GM21423 (cell line): Measurements from ENCODE around the gene NCOR2.
"Not testable (repeated sequence)": the region's sequence is repeated elsewhere in the genome, so short reads cannot be mapped to it uniquely, and the experiment has no call there.

ENCODE experiments used
- ATAC-seq: cut with Tn5 transposase; IDR thresholded peaks from one replicate; pipeline ENCODE4 v1.9.1; 2021; ENCODE audit warnings: mild to moderate bottlenecking, moderate library complexity; ENCODE audit not compliant: unreplicated experiment

NCOR2 gene

DNA sequence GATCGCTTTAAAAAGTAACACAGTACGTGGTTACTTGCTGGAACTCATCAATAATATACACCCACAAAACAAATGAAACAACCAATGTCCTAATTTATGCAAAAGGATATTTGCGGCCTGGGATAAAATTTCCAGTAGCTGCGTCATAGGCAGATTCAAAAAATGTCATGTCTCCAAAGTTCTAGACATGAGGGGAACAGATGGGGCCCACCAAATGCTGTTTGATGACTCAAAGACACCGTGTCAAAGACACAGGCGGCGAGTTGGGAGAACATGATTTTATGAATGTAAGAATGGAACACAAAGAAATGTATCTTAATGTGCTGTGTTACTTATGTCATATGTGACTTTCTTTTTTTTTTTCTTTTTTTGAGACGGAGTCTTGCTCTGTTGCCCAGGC is 34.3 kb upstream of the NCOR2 start:
- ATAC-seq, result no peak

DNA sequence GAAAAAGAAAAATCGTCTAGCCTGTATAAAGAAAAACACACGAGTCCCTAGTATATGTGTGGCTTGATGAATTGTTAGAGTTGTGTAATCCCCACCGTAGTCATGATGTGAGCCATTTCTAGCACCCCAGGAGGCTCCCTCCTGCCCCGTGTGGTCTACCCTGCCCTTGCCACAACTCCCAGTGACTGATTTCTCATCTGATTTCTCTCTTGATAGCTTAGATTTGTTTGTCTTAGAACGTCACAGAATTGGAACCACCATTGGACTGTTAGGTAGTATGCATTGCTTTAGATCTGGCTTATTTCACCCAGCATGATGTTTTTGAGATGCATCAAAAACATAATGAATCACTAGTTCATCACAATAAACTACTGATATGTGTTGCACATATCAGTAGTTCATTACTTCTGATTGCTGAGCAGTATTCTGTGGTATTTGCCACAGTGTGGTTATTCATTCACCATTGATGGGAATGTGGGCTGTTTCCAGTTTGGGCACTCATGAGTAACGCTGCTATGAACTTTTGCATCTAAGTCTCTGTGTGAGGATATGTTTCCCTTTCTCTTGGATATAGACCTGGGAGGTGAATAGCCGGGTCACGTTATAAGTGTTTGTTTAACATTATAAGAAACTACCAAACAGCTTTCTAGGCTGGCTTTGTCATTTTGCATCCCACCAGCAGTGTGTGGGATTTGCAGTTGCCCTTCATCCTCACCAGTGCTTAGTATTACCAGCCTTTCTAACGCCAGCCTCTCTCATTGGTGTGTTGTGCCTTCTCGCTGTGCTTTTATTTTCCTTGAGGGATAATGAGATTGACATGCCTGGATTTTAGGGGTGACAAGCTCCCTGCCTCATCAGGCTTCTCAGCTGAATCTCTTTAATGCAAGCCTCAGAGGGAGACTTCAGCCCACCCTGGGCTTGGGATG is 31.9 kb upstream of the NCOR2 start:
- ATAC-seq, result no peak

DNA sequence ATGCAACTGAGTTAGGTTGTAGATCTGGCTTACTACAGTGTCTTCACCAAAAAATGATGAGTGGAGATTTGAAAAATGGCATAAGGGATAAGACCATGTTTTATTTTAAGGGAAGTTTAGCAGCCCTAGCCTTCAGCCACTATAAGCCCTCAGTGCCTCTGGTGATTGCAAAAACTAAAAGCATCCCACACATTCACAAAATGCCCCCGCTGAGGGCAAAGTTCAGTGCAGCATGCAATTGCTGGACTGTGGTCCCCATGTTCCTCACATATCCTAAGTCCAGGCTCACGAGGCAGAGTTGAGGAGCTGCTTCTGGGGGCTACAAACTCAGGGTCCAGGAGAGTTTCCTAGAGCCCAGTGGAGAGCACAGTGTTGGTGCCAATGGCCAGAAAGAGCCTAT is 29.6 kb upstream of the NCOR2 start:
- ATAC-seq, result no peak

DNA sequence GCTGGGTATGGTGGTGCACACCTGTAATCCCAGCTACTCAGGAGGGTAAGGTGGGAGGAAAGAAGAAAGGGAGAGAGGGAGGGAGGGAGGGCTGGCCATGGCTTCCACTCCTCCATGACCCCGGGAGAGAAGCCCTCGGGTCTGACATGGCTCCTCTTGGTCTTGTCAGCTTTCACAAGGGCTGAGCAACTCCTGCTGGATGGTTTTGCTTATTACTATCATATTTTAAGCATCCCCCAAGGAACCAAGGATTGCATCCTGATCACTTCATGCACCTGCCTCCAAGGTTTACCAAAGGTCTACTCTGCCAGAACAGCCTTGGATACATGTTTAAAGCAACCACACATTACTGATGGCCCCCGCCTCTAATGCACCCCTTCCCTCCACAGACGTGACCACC is 28.0 kb upstream of the NCOR2 start:
- ATAC-seq, result no peak

DNA sequence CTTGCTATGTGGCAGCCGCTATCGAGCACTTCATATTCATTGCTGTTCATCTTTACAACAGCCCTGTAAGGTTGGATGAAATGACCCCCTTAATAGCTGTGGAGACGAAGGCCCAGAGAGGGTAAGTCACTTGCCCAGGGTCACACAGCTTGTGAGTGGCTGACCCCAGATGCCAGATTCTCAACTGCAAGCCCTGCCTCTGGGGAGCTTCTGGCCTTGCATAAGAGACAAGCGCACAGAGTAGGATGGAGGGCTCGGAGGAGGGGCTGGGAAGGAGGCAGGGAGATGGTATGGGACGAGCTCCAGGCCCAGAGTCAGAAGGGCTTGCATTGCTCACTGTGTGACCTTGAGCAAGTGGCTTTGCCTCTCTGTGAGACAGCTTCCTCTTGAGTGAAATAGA is 27.4 kb upstream of the NCOR2 start:
- ATAC-seq, result no peak

DNA sequence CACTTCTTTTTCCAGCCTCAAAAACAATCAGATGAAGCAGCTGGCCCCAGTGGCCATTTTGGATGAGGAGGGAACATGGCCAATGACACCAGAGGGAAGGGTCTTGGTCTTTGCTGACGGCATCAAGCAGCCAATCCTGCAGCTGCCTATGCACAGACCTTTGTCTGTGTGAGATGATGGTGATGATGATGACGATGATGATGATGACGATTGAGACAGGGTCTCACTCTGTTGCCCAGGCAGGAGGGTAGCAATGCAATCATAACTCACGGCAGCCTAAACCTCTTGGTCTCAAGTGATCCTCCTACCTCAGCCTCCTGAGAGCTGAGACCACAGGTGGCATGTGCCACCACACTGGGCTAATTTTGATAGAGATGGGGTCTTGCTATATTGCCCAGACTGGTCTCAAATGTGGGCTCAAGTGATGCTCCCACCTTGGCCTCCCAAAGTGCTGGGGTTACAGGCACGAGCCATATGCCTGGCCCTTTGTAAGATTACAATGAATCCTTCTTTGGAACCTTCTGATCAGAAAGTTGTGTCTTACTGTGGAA is 26.5 kb upstream of the NCOR2 start:
- ATAC-seq, result no peak

DNA sequence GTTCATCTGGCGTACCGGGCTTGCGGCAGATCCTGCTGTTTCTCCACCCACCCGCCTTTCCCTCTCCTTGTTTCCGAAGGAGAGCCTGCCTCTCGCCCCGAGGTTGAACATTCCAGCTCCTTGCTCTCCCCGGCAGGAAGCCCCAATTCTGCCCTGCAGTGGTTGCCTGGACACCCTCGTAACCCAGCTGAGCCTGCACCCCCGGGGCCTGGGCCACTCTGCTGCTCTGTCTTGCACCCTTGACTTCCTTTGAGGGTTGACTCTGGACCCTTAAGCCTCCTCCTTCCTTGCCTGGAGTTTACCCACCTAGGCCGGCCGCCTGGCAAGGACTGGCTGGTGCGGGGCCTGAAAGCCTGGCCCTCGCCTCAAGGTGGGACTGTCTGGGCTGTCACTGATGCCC is 25.8 kb upstream of the NCOR2 start:
- no peak for ATAC-seq

DNA sequence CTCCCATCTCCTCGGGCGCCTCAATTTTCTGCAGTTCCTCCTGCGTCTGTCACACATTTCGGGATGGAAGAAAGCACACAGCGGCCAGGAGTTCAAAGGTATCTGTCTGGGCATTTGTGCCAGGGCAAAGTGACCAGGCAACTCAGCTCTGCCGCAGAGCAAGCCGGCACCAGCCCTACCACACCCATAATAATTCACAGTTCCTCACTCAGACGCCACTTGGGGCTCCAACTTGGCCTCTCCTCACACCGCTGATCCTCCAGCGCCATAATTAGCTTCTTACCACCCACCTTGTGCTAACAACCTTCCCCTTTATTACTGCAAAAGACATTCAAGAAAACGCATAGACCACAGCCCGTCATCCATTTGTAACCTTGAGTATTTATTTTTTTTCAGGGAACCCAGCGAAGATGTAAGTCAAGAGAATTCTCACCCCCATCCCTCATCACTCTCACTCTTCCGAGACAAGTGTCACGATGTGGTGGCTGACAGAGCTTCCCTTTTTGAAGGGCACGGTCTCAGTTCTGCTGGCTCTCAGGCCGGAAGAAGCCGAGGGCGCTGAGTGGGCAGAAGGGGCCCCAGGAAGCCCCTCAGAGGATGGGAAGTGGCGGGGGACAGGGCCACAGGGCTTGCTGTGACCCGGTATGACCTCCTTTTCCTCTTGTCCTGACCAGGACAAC is 25.2 kb upstream of the NCOR2 start:
- ATAC-seq, result no peak

DNA sequence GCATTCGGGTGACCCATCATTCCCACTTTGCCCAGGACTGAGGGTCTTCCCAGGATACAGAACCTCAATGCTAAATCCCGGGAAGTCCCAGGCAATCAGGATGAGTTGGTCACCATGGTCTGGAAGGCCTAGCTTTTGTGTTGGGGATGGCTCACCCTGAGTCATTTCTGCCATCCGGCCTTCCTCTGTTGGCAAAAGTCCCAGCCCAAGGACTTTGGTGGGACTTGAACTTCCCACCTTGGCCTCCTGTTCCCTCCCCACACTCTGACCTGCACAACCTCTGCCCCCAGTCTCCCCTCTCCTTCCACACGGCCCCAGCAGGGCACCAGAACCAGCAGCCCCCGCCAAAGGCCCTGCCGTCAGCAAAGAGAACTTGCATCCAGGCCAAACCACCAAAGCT is 24.6 kb upstream of the NCOR2 start:
- ATAC-seq, result no peak

DNA sequence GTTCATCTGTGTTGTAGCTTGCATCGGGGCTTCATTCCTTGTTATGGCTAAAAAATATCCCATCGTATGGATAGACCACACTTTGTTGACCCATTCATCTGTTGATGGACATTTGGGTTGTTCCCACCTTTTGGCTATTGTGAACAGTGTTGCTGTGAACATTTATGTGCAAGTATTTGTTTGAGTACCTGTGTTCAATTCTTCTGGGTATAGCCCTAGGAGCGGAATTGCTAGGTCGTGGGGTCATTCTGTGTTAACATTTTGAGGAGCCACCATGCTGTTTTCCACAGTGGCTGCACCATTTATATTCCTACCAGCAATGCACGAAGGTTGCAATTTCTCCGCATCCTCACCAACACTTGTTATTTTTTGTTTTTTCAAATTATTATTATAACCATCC is 23.0 kb upstream of the NCOR2 start:
- ATAC-seq, result no peak

DNA sequence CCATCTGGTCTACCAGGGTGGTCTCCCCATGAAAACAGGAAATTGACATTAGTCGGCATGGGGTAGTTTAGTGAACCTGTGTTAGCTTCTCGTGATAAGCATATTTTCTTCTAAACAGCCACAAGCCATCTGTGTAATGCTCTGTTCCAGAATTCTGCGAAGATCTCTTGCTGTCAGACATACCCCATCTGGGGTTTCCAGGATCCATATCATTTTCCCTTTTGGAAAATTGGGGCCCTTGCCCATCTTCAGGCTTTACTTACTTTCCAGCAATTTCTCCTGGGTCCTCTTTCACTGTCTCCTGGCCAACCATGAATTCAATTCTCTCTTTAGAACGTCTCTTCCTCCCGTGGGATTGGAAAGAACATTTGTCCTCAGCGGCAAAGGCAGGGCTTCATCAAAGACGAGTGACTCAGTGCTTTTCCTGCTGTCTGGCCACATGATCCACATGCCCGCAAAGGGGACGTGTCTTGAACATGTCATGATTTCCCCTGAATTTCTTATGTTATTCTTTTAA is 21.4 kb upstream of the NCOR2 start:
- ATAC-seq, result no peak

DNA sequence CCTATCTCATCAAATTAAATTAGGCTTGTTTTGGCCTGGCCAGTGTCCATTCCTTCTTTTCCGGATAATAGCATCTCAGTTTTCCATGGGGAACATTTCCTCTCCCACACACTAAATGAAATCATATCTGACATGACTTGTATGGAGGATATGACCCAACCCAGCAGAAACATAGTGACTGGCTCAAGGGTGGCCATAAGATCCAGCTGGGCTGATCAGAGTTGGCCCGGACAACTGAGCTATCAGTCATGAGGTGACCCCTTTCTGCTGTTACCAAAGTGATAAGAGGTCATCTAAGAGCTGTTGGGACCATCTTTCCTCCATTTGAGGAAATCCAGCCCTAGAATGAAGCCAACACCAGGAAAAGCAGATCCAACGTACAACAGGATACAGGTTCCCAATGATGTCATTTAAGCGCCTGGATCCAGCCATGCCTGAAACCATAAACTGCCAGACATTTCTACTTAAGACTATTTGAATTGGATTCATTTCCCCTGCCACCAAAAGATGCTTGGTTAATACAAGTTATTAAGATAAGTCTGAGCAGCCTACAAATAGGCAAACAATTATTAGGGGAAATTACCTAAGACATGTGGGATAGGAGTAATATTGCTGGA is 20.7 kb upstream of the NCOR2 start:
- ATAC-seq, result no peak

DNA sequence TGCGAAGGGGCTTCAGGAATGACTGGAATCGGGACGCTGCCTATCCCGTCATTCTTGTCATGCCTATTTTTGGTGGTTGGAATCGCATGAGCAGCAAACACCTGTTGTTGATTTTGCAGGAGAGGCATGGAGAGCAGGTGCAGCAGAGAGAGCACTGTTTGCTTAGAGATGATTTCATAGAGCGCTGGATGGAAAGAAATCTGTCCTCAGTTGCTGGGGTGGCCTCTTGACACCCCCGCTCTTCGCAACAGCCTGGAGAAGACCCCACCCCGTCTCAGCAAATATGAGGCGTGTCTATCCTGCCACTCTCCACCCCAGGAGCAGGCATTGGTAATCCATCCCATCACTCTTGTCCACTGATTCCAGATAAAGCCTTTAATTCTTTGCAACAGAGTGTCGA is 19.3 kb upstream of the NCOR2 start:
- no peak for ATAC-seq

DNA sequence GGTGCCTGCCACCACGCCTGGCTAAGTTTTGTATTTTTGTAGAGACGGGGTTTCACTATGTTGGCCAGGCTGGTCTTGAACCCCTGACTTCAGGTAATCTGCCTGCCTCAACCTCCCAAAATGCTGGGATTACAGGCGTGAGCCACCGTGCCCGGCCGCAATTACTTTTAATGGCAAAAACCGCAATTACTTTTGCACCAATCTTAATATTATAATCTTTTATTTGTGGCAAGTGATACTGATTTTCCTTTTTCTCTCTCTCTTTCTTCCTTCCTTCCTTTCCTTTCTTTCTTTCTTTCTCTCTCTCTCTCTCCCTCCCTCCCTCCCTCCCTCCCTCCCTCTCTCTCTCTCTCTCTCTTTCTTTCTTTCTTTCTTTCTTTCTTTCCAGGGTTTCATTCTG is 17.1 kb upstream of the NCOR2 start:
- ATAC-seq, result not testable (repeated sequence)

DNA sequence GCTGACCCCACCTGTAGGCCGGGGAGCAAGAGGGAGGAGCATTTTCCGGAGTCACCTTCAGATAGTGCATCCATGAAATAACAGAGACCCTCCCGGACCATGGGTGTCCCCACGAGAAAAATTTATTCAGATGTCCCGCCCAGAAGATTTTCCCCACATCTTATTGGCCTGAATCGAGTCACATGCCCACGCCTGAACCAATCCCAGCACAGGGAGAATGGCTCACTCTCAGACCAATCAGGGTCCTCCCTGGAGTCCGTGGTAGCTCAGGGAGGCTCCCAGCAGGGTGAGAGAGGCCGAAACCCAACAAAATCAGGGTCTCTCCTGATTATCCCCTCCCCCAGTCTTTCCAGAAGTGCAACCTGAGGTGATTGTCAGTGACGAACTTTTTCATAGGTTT is 16.4 kb upstream of the NCOR2 start:
- ATAC-seq, result no peak

DNA sequence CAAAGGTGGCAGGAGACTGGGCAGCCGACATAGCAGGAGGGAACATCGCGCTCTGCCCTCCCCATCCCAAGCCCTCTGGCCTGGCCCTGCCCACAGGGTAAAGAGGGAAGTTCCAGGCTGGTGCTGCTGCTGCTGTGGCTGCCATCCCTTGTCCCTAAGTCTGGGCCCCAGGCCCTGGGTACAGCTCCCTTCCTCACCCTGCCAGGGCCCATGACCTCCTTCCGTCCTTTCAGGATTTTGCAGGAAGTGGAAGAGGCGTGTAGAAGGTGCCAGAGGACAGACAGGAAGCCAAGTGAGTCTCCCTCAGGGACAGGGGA is 14.7 kb upstream of the NCOR2 start:
- no peak for ATAC-seq

DNA sequence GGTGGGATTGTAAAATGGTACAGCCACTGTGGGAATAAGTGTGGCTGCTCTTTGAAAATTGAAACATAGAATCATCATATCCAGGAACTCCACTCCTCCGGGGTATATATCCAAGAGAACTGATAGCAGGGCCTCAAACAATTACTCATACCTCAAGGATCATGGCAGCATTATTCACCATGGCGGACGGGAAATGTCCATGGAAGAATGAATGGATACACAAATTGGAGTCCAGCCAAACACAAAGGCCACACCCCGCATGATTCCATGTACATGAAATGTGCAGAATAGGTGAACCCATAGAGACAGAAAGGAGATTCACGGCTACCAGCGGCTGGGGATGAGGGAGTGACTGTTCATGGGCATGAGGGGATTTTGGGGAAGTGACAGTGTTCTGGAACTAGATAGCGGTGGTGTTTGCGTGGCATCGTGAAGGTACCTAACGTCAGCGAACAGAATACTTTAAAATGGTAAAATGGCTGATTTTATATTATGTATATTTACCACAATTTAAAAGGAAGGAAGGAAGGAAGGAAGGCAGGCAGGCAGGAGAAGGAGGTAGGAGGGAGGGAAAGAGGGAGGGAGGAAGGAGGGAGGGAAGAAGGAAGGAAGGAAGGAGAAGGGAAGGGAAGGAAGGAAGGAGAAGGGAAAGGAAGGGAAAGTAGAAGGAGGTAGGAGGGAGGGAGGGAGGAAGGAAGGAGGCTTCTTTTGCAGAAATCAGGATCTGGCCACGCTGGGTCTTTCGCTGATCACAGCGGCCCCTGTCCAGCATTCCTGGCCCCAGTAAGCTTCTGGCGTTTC is 14.1 kb upstream of the NCOR2 start:
- ATAC-seq, result no peak

DNA sequence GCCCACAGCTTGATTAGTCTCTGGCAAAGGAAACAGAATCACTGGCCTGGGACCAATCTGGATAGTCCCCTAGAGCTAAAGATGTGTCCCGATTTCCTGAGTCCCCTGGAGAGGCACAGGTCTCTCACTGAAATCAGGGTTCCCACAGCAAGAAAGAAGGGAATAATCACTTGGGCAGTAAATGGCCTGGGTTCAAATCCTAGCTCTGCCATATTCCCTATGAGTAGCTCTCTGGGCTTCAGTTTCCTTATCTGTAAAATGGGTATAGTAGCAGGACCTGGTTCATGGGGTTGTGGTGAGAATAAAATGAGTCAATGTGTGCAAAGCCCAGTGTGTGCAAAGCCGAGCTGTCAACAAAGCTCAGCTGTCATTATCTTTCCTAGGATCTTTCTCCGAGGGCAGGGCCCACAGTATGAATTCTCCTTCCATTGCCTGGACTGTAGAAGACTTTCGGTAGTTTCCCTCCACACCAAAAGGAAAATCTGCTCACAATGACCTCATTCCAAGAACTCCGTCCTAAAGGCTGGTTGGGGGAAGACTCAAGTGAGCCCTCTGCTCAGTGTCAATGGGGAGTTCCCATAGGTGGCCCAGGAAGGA is 12.6 kb upstream of the NCOR2 start:
- ATAC-seq, result no peak

DNA sequence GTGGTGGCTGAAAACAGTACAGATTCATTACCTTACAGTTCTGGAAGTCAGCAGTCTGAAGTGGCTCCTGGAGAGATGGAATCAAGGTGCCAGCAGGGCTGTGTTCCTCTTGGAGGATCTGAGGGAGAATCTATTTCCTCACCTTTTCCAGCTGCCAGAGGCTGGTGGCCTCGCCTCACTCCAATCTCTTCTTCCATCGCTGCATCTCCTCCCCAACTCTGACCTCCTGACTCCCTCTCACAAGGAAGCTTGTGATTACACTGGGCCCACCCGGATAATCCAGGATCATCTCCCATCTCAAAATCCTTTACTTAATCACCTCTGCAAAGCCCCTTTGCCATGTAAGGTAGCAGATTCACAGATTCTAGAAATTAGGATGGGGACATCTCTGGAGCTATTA is 11.4 kb upstream of the NCOR2 start:
- ATAC-seq, result no peak

DNA sequence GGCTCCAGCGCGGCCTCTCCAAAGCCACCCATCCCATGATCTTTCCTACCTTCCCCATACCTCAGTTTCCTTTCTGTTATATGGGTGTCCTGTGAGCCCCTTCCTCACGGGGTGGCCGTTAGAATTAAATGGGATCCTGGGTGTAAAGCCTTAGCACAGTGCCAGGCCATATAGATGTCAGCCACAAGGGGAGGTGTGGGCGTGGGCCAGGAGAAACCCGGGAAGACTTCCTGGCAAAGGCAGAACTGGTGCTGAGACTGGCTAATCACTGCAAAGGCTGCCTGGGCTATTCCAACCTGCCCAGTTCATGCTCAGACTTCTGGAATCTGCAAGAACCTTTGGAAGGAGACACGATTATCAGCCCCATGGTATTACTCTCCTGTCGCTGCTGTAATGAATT is 11.0 kb upstream of the NCOR2 start:
- no peak for ATAC-seq
